Ishikawa (cell line): ENCODE measurements around the gene TMEM37.

Experiments used
- CEBPB ChIP-seq: IDR thresholded peaks from 2 replicates; pipeline ENCODE4 v1.6.1; 2012
- CREB1 ChIP-seq: IDR thresholded peaks from 2 replicates; pipeline ENCODE4 v1.6.1; 2012; ENCODE audit warnings: low read depth
- EGR1 ChIP-seq: IDR thresholded peaks from 2 replicates; pipeline ENCODE4 v1.6.1; 2012
- EP300 ChIP-seq: IDR thresholded peaks from 2 replicates; pipeline ENCODE4 v1.6.1; 2012; ENCODE audit warnings: borderline replicate concordance
- FOXM1 ChIP-seq: IDR thresholded peaks from 2 replicates; pipeline ENCODE4 v1.6.1; 2012; ENCODE audit warnings: low read depth, borderline replicate concordance
- NFIC ChIP-seq: IDR thresholded peaks from 2 replicates; pipeline ENCODE4 v1.6.1; 2012
- RAD21 ChIP-seq: IDR thresholded peaks from 2 replicates; pipeline ENCODE4 v1.6.1; 2012; ENCODE audit warnings: low read depth
- REST ChIP-seq: IDR thresholded peaks from 2 replicates; pipeline ENCODE4 v1.6.1; 2012; ENCODE audit warnings: low read depth, mild to moderate bottlenecking
- TAF1 ChIP-seq: IDR thresholded peaks from 2 replicates; pipeline ENCODE4 v1.6.1; 2012; ENCODE audit warnings: low read depth, mild to moderate bottlenecking
- TCF12 ChIP-seq: IDR thresholded peaks from 2 replicates; pipeline ENCODE4 v1.6.1; 2012; ENCODE audit warnings: low read depth
- TEAD4 ChIP-seq: IDR thresholded peaks from 2 replicates; pipeline ENCODE4 v1.6.1; 2012
- YY1 ChIP-seq: IDR thresholded peaks from 2 replicates; pipeline ENCODE4 v1.6.1; 2012; ENCODE audit warnings: low read depth
- ZBTB7A ChIP-seq: IDR thresholded peaks from 2 replicates; pipeline ENCODE4 v1.6.1; 2012; ENCODE audit warnings: low read depth
- TF ChIP-seq, protein P1 (sequence below): IDR thresholded peaks from 2 replicates; pipeline ENCODE4 v1.6.1; 2012
- TF ChIP-seq, protein P2 (sequence below): IDR thresholded peaks from 2 replicates; pipeline ENCODE4 v1.6.1; 2012

TMEM37 gene

DNA sequence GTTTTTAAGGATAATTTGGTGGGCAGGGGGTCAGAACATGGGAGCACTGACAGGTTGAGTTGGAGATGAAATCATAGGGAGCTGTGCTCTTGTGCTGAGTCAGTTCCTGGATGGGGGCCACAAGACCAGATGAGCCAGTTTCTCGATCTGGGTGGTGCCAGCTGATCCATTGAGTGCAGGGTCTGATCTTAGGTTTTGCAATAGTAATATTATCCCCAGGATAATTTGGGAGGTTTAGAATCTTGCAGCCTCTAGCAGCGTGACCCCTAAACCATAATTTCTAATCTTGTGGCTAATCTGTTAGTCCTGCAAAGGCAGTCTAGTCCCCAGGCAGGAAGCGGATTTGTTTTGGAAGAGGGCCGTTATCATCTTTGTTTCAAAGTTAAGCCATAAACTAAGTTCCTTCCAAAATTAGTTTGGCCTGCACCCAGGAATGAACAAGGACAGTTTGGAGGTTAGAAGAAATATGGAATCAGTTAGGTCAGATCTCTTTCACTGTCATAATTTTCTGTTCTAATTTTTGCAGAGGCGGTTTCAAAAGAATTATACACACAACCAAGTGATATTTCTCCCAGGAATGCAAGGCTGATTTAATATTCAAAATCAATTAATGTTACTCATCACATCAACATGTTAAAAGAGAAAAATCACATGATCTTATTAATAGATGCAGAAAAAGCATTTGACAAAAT is 41.9 kb upstream of the TMEM37 start:
- no peak for TF ChIP-seq RAD21
- TF ChIP-seq CREB1: no peak
- TF ChIP-seq EP300: no peak
- no peak for TF ChIP-seq EGR1
- no peak for TF ChIP-seq TAF1
- TF ChIP-seq ZBTB7A: no peak
- no peak for TF ChIP-seq YY1
- TF ChIP-seq, protein P1, sequence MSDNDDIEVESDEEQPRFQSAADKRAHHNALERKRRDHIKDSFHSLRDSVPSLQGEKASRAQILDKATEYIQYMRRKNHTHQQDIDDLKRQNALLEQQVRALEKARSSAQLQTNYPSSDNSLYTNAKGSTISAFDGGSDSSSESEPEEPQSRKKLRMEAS: no peak
- peak; percentile 47; the same call in 1 of the 2 replicates for TF ChIP-seq CEBPB
- TF ChIP-seq TEAD4: no peak
- TF ChIP-seq REST: no peak
- no peak for TF ChIP-seq FOXM1
- TF ChIP-seq, protein P2, sequence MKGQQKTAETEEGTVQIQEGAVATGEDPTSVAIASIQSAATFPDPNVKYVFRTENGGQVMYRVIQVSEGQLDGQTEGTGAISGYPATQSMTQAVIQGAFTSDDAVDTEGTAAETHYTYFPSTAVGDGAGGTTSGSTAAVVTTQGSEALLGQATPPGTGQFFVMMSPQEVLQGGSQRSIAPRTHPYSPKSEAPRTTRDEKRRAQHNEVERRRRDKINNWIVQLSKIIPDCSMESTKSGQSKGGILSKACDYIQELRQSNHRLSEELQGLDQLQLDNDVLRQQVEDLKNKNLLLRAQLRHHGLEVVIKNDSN: no peak
- no peak for TF ChIP-seq TCF12
- TF ChIP-seq NFIC: peak; percentile 47

DNA sequence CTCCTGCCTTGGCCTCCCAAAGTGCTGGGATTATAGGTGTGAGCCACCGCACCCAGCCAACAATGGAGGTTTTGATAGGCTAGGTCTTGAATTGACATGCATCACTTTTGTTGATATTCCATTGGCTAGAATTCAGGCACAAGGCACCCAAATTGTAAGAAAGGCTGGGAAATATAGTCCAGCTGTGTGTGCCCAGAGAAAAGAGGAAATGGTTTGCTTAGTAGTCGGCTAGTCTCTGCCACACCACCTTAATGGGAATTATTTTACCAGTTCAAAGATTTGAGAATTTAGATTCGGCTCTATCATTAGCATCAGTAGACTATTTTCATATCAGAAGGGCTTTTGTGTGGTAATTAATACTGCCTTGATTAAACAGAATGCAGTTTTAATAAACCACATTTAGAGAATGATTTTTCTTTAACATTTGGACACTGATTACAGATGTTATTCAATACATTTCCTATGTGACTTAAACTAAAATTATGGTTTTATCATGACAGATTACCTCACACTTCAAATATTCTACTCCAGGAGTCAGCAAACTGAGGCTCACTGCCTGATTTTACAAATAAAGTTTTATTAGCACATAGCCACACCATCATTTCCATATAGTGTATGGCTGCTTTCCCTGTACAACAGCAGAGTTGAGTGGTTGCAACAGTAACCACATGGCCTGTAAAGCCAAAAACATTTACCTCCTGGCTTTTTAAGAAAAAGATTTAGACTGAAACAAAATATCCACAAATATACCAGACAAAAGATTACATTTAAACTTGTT is 37.5 kb upstream of the TMEM37 start:
- TF ChIP-seq, protein P2: no peak
- TF ChIP-seq EGR1 (no peak), EP300 (no peak), CEBPB (no peak), YY1 (no peak), REST (no peak), ZBTB7A (no peak), TEAD4 (no peak), RAD21 (no peak), TCF12 (no peak), NFIC (no peak), FOXM1 (no peak)
- TF ChIP-seq, protein P1: no peak

DNA sequence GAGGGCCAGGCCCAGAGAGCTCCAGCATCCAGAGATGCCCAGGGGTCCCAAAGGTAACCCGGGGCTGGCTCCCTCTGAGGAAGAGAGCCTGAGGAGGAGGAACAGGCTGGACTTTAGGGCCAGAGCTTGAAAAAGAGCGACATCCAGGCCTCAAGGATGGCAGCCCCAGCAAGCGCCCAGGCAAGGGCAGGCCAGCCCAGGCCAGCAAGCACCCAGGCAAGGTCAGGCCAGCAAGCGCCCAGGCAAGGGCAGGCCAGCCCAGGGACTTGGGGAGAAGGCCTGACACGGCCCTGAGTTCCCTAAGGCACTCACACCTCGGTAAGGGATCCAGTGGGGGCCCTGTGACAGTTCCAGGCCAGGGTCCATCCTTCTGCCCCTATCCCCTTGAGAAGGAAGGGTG is 34.5 kb upstream of the TMEM37 start:
- no peak for TF ChIP-seq NFIC
- no peak for TF ChIP-seq RAD21
- no peak for TF ChIP-seq CEBPB
- no peak for TF ChIP-seq EGR1

DNA sequence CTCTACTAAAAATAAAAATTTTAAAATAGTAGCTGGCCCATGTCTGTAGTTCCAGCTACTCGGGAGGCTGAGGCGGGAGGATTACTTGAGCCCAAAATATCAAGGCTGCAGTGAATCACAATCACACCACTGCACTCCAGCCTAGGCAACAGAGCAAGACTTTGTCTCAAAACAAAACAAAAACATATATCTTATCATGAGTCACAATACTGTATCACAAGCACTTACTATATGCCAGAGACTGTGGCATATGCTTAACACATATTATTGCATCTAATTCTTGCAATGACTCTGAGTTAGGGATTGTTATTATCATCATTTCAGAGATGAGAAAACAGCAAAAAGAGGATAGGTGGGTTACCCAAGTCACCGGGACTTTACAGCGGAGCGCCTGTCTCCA is 29.5 kb upstream of the TMEM37 start:
- no peak for TF ChIP-seq TEAD4
- TF ChIP-seq NFIC: no peak

- TF ChIP-seq TCF12 (no peak), EGR1 (no peak), ZBTB7A (no peak), EP300 (no peak), REST (no peak)
- TF ChIP-seq, protein P2: no peak
- TF ChIP-seq, protein P1: no peak
Observed at GRCh38 chr2:119402645-119403560, 28.8 kb upstream of the TMEM37 start.
